NB4 (cell line): ENCODE data around the gene FKBP7.

Experiments used
- CTCF ChIP-seq: IDR thresholded peaks from one replicate; pipeline ENCODE4 v1.5.1; 2012; ENCODE audit warnings: low read depth, low read length
- MAX ChIP-seq: IDR thresholded peaks from 2 replicates; pipeline ENCODE4 v1.6.1; 2011; ENCODE audit warnings: low read depth, low read length
- MYC ChIP-seq: IDR thresholded peaks from 2 replicates; pipeline ENCODE4 v1.6.1; 2011; ENCODE audit warnings: low read depth, low read length
- POLR2A ChIP-seq: IDR thresholded peaks from 2 replicates; pipeline ENCODE4 v1.6.1; 2011; ENCODE audit warnings: mild to moderate bottlenecking; ENCODE audit not compliant: insufficient read length; ENCODE audit errors: extremely low read depth

- TF ChIP-seq CTCF, result no peak
- no peak for TF ChIP-seq POLR2A
- no peak for TF ChIP-seq MAX
- no peak for TF ChIP-seq MYC
These were observed 60.0 kb downstream of the FKBP7 start for GRCh38 chr2:178418426-178418825.
